Endothelial cell of umbilical vein (primary cell): ENCODE measurements around the gene CD1D. TPM values are rescaled to one million over a fixed set of nuclear protein-coding genes. Genes with fewer than 3 reads are reported as not detected.

ENCODE experiments used
- BruUV-seq: library from RNA; stranded (reverse); fragments of 400-500 nt; replicated peaks from 2 replicates; lab custom pipeline; 2021; lab: Mats Ljungman, UMichigan
- CTCF ChIA-PET: fragments of 300-600, 350-600 bp; sonication (Branson Sonifier 250); formaldehyde crosslinking; loops from one replicate; lab custom pipeline; 2021; ENCODE audit warnings: antibody characterized with exemption, inconsistent platforms; lab: Charles Lee
- POLR2A ChIA-PET: fragments of 300-600, 350-600 bp; sonication (Branson Sonifier 250); formaldehyde crosslinking; loops from one replicate; lab custom pipeline; 2021; ENCODE audit warnings: antibody characterized with exemption, inconsistent platforms; lab: Charles Lee
- DNase-seq: peaks from one replicate; pipeline ENCODE4 v3.0.0-alpha.2; 2011; ENCODE audit warnings: low read depth, low spot score
- FAIRE-seq: peaks from 2 replicates; lab custom pipeline; 2011; peaks lifted over from hg19 to GRCh38; lab: Jason Lieb, UNC
- H2AFZ ChIP-seq: 2 replicates; pipeline ENCODE4 v1.6.0; 2012; ENCODE audit warnings: low read depth, low read length, control low read depth, inconsistent platforms
- H3K27ac ChIP-seq: 2 replicates; pipeline ENCODE4 v1.5.1; 2011; ENCODE audit warnings: low read depth, mild to moderate bottlenecking, control low read depth, low read length, moderate library complexity; ENCODE audit not compliant: insufficient read depth
- H3K27me3 ChIP-seq, 2 experiments: 2 replicates each; pipeline versions ENCODE4 v1.6.0 to v1.6.1; 2011; ENCODE audit warnings: low read length in 2 of 2, mixed read lengths in 1 of 2; ENCODE audit not compliant: control insufficient read depth in 2 of 2, insufficient read depth in 2 of 2
- H3K36me3 ChIP-seq, 2 experiments: 2 replicates in 1 of 2; 3 replicates in 1 of 2; pipeline ENCODE4 v1.5.1; 2011; ENCODE audit warnings: low read length in 2 of 2, mild to moderate bottlenecking in 1 of 2, moderate library complexity in 1 of 2; ENCODE audit not compliant: control insufficient read depth in 2 of 2, insufficient read depth in 2 of 2; ENCODE audit errors: extremely low read depth in 1 of 2
- H3K4me1 ChIP-seq: 3 replicates; pipeline ENCODE4 v1.5.1; 2011; ENCODE audit warnings: mild to moderate bottlenecking, low read length; ENCODE audit not compliant: control insufficient read depth, insufficient read depth; ENCODE audit errors: extremely low read depth
- H3K4me2 ChIP-seq: 2 replicates; pipeline ENCODE4 v1.6.1; 2011; ENCODE audit warnings: low read length, control low read depth, mixed read lengths; ENCODE audit not compliant: insufficient read depth
- H3K4me3 ChIP-seq, 3 experiments: fragments of 200-600 bp in 1 of 3; sonication (generic), shearing (Covaris generic) in 1 of 3; replicated peaks in 1 of 3; 2 replicates each; pipeline ENCODE4 v1.5.1; 2011 to 2016; ENCODE audit warnings: control low read depth in 3 of 3, low read length in 3 of 3, mild to moderate bottlenecking in 2 of 3, inconsistent platforms in 1 of 3, low read depth in 1 of 3, moderate library complexity in 1 of 3; ENCODE audit not compliant: insufficient read depth in 1 of 3
- H3K79me2 ChIP-seq: 2 replicates; pipeline ENCODE4 v1.6.0; 2012; ENCODE audit warnings: low read length, inconsistent platforms; ENCODE audit not compliant: control insufficient read depth, insufficient read depth
- H3K9ac ChIP-seq: replicated peaks from 2 replicates; pipeline ENCODE3; 2011; ENCODE audit warnings: low read length, control low read depth; ENCODE audit not compliant: insufficient read depth; ENCODE audit errors: extremely low read depth
- H3K9me1 ChIP-seq: replicated peaks from 3 replicates; pipeline ENCODE4 v1.6.0; 2011; ENCODE audit warnings: mild to moderate bottlenecking, low read length; ENCODE audit not compliant: control insufficient read depth, insufficient read depth; ENCODE audit errors: extremely low read depth
- H3K9me3 ChIP-seq: replicated peaks from 2 replicates; pipeline ENCODE4 v1.5.1; 2012; ENCODE audit warnings: low read length, inconsistent platforms; ENCODE audit not compliant: control insufficient read depth, insufficient read depth
- H4K20me1 ChIP-seq: replicated peaks from 2 replicates; pipeline ENCODE3; 2011; ENCODE audit warnings: mild to moderate bottlenecking, low read length; ENCODE audit not compliant: control insufficient read depth, insufficient read depth; ENCODE audit errors: extremely low read depth
- CTCF ChIP-seq, 2 donors: IDR thresholded peaks; 1 replicate in 1 of 2; 2 replicates in 1 of 2; pipeline ENCODE4 v1.5.1; 2011; ENCODE audit warnings: low read length in 2 of 2, mild to moderate bottlenecking in 2 of 2, moderate library complexity in 2 of 2, control low read depth in 1 of 2, inconsistent platforms in 1 of 2, low read depth in 1 of 2; ENCODE audit not compliant: insufficient read depth in 1 of 2; ENCODE audit errors: extremely low read depth in 1 of 2
- EZH2 ChIP-seq: IDR thresholded peaks from 2 replicates; pipeline ENCODE4 v1.6.1; 2012; ENCODE audit warnings: borderline replicate concordance, low read depth, mild to moderate bottlenecking, moderate library complexity, low read length, inconsistent platforms; ENCODE audit not compliant: severe bottlenecking
- FOS ChIP-seq: IDR thresholded peaks from 2 replicates; pipeline ENCODE4 v1.6.1; 2011; ENCODE audit warnings: mild to moderate bottlenecking, low read length, moderate library complexity, borderline replicate concordance; ENCODE audit not compliant: insufficient read depth
- GATA2 ChIP-seq: IDR thresholded peaks from 2 replicates; pipeline ENCODE4 v1.7.0; 2011; ENCODE audit warnings: low read depth, mild to moderate bottlenecking, moderate library complexity, mixed read lengths, low read length; ENCODE audit not compliant: insufficient read length, insufficient read depth
- JUN ChIP-seq: IDR thresholded peaks from 2 replicates; pipeline ENCODE4 v1.6.1; 2011; ENCODE audit warnings: borderline replicate concordance, low read depth; ENCODE audit not compliant: insufficient read length, insufficient read depth
- MAX ChIP-seq: IDR thresholded peaks from 2 replicates; pipeline ENCODE4 v1.6.1; 2011; ENCODE audit not compliant: insufficient read depth, insufficient read length
- MYC ChIP-seq: IDR thresholded peaks from one replicate; pipeline ENCODE4 v1.6.1; 2011; ENCODE audit warnings: mild to moderate bottlenecking, low read depth, low read length
- POLR2A ChIP-seq: IDR thresholded peaks from 2 replicates; pipeline ENCODE4 v1.6.1; 2012; ENCODE audit warnings: low read depth, mild to moderate bottlenecking, control low read depth, low read length
- POLR2AphosphoS5 ChIP-seq: IDR thresholded peaks from 2 replicates; pipeline ENCODE4 v1.6.1; 2012; ENCODE audit warnings: low read depth, mild to moderate bottlenecking, control low read depth, low read length, moderate library complexity; ENCODE audit not compliant: insufficient read depth
- dilution Hi-C: fragments of 300-500 bp; cut with MboI; formaldehyde crosslinking; loops from one replicate; pipeline ENCODE4 v1.15.0; 2019; ENCODE audit warnings: low sequenced_read_pairs; ENCODE audit not compliant: extremely low pct_ligation_motif_present
- intact Hi-C: fragments of 100-400 bp; cut with micrococcal nuclease; formaldehyde crosslinking; loops from one replicate; pipeline ENCODE4 v1.10.0; 2022
- polyA plus RNA-seq, 4 experiments: library from polyadenylated mRNA; depleted of rRNA in 3 of 4; stranded (reverse) in 3 of 4; unstranded in 1 of 4; fragments of >200 nt; gene quantifications; 2 replicates each; pipeline versions ENCODE4 v1.2.1 to v1.2.3, GENCODE V29; 2011 to 2012; ENCODE audit warnings: missing spikeins in 1 of 4
- total RNA-seq: library from RNA; stranded (reverse); gene quantifications from 2 replicates; pipeline ENCODE4 v1.2.3, GENCODE V29; 2021

Gene CD1D
- total and polyA plus RNA-seq, 2 donors (not counting 3 experiments of a cell fraction or from before 2014, with no cell fraction given) = not detected

GRCh38 chr1:158200527-158200926, 19.8 kb downstream of the CD1D start:
- no peak overlapping the region for H3K27ac ChIP-seq
- H3K4me1 ChIP-seq = peaks cover 5% of the 10 kb centered on the region
- FAIRE-seq = no peak
- peaks cover 0 to 16% of the 10 kb centered on the region in 2 experiments for H3K27me3 ChIP-seq
- no peaks in the 10 kb centered on the region for H3K9me1 ChIP-seq
- H3K4me3 ChIP-seq = no peak overlapping the region
- no peak overlapping the region for H2AFZ ChIP-seq
- dilution Hi-C loops = no loop called here
- no peak for TF ChIP-seq MYC
- no peak for TF ChIP-seq JUN
- TF ChIP-seq CTCF (IDR thresholded peaks at IDR 0.05; ENCODE audit: extremely low read depth in 1 of 2, insufficient read depth in 1 of 2, low read depth in 1 of 2, low read length in 2 of 2) = no peak
- no peak for TF ChIP-seq GATA2
- no peak for TF ChIP-seq MAX
- no peak for TF ChIP-seq POLR2AphosphoS5
- TF ChIP-seq FOS = no peak
- TF ChIP-seq POLR2A = no peak
- no peak for TF ChIP-seq EZH2
- H3K4me2 ChIP-seq = no peak overlapping the region
- ChIA-PET POLR2A (no interaction called here), CTCF (no interaction called here)
- no peaks in the 10 kb centered on the region for H4K20me1 ChIP-seq
- no TSS peak for BruUV-seq
- H3K9ac ChIP-seq = no peak overlapping the region
- intact Hi-C loops = no loop called here
- H3K36me3 ChIP-seq = no peaks in the 10 kb centered on the region
- no peaks in the 10 kb centered on the region for H3K79me2 ChIP-seq
- no peaks in the 10 kb centered on the region for H3K9me3 ChIP-seq
- no peak for DNase-seq
